ENCODE data around the gene CAB39.
A peak's percentile ranks its signal among the peaks of the same experiment; 100 is the strongest.

CAB39 gene

DNA sequence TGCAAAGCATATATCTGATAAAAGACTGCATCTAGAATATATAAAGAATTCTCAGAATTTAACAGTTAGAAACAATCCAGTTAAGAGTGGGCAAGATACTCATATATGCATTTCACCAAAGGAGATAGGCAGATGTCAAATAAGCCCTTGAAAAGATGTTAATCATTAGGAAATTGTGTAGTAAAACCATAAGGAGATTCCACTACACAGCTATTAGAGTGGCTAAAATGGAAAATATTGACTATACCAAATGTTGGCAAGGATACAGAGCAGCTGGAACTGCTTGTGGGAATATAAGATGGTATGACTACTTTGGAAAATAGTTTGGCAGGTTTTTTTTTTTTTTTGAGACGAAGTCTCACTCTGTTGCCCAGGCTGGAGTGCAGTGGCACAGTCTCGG lies 59.5 kb downstream of the CAB39 start:
- no peak for TF ChIP-seq TSHZ2 (CRISPR knock-in tag; IDR thresholded peaks at IDR 0.05)
- TF ChIP-seq, protein P1, sequence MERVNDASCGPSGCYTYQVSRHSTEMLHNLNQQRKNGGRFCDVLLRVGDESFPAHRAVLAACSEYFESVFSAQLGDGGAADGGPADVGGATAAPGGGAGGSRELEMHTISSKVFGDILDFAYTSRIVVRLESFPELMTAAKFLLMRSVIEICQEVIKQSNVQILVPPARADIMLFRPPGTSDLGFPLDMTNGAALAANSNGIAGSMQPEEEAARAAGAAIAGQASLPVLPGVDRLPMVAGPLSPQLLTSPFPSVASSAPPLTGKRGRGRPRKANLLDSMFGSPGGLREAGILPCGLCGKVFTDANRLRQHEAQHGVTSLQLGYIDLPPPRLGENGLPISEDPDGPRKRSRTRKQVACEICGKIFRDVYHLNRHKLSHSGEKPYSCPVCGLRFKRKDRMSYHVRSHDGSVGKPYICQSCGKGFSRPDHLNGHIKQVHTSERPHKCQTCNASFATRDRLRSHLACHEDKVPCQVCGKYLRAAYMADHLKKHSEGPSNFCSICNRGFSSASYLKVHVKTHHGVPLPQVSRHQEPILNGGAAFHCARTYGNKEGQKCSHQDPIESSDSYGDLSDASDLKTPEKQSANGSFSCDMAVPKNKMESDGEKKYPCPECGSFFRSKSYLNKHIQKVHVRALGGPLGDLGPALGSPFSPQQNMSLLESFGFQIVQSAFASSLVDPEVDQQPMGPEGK (CRISPR knock-in tag; IDR thresholded peaks at IDR 0.05; ENCODE audit: borderline replicate concordance): no peak
- no peak for TF ChIP-seq RARB (CRISPR knock-in tag; IDR thresholded peaks at IDR 0.05)
- TF ChIP-seq POU6F1 (CRISPR knock-in tag; IDR thresholded peaks at IDR 0.05; ENCODE audit: borderline replicate concordance, low read depth): no peak
- ATAC-seq: no peak

- TF ChIP-seq, protein P2, sequence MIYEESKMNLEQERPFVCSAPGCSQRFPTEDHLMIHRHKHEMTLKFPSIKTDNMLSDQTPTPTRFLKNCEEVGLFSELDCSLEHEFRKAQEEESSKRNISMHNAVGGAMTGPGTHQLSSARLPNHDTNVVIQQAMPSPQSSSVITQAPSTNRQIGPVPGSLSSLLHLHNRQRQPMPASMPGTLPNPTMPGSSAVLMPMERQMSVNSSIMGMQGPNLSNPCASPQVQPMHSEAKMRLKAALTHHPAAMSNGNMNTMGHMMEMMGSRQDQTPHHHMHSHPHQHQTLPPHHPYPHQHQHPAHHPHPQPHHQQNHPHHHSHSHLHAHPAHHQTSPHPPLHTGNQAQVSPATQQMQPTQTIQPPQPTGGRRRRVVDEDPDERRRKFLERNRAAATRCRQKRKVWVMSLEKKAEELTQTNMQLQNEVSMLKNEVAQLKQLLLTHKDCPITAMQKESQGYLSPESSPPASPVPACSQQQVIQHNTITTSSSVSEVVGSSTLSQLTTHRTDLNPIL (CRISPR knock-in tag; IDR thresholded peaks at IDR 0.05; ENCODE audit: low read depth): no peak
- TF ChIP-seq SNAI2 (CRISPR knock-in tag; IDR thresholded peaks at IDR 0.05): no peak
- ATAC-seq: no peak
Measured at GRCh38 chr2:230773039-230773773, 60.6 kb downstream of the CAB39 start.

DNA sequence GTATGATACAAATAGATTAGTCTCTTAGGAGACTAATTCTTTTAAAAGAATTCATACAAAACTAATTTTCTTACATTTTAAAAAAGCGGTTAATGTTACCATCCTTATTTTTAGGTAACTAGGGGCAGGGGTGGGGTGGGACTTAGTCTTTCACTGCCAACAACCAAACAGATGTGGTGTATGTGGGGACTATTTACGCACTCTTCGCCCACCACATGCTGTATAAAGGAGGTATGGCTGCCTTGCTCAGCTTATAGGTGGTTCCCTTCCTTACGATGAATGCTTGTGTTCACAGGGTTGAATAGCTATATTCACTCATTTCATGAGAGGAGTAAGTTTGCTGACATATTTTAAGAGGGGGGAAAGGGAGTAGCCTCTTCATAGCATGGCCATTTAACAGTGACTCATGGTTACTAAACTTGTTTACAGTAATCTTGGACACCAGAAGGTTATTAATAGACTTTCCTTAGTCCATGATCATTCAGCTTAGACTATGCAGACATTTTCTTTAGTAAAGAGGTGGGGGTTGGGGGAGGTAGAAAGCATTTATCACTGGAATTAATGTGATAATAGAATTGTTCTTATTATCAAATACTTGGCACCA lies 61.8 kb downstream of the CAB39 start:
- TF ChIP-seq CSDC2 (CRISPR knock-in tag; IDR thresholded peaks at IDR 0.05) (no peak), TCF4 (CRISPR knock-in tag; IDR thresholded peaks at IDR 0.05; ENCODE audit: borderline replicate concordance) (no peak), GLIS3 (CRISPR knock-in tag; IDR thresholded peaks at IDR 0.05) (no peak), ZFP30 (CRISPR knock-in tag; IDR thresholded peaks at IDR 0.05) (no peak), ZFP3 (CRISPR knock-in tag; IDR thresholded peaks at IDR 0.05) (no peak), TOX (CRISPR knock-in tag; IDR thresholded peaks at IDR 0.05; ENCODE audit: borderline replicate concordance) (no peak)
- peak; percentile 89 for ATAC-seq

DNA sequence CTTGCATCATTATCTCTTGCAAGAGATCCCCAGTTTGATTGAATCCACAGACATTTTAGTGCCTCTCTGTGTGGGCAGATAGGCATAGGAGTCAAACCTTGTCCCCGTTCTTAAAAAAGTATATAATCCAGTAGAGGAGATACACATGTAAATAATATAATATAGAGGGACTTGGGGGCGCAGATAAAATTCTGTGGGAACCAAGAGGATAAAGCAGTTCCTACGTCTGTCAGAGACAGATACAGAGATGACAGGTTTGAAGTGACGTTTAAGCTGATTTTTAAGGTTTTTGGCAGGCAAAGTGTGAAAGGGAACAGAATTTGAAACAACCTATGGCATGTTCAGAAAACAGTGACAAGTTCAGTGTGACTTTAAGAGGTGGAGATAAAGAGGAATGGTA lies 63.1 kb downstream of the CAB39 start:
- TF ChIP-seq SNAI2 (CRISPR knock-in tag; IDR thresholded peaks at IDR 0.05) (no peak), BACH2 (CRISPR knock-in tag; IDR thresholded peaks at IDR 0.05; ENCODE audit: borderline replicate concordance) (no peak), ZFP3 (CRISPR knock-in tag; IDR thresholded peaks at IDR 0.05) (no peak), CSDC2 (CRISPR knock-in tag; IDR thresholded peaks at IDR 0.05) (no peak), ZNF70 (CRISPR knock-in tag; IDR thresholded peaks at IDR 0.05) (no peak), TCF4 (CRISPR knock-in tag; IDR thresholded peaks at IDR 0.05; ENCODE audit: borderline replicate concordance) (no peak), ZC3H10 (CRISPR knock-in tag; IDR thresholded peaks at IDR 0.05) (no peak), ZNF8 (CRISPR knock-in tag; IDR thresholded peaks at IDR 0.05) (no peak), POU6F1 (CRISPR knock-in tag; IDR thresholded peaks at IDR 0.05; ENCODE audit: borderline replicate concordance, low read depth) (no peak), RARB (CRISPR knock-in tag; IDR thresholded peaks at IDR 0.05) (no peak), ARNTL (CRISPR knock-in tag; IDR thresholded peaks at IDR 0.05; ENCODE audit: borderline replicate concordance, low read depth) (no peak), ESRRG (CRISPR knock-in tag; IDR thresholded peaks at IDR 0.05) (no peak), PPARA (CRISPR knock-in tag; IDR thresholded peaks at IDR 0.05; ENCODE audit: borderline replicate concordance) (no peak), GLIS3 (CRISPR knock-in tag; IDR thresholded peaks at IDR 0.05) (no peak)
- TF ChIP-seq, protein P2 (CRISPR knock-in tag; IDR thresholded peaks at IDR 0.05; ENCODE audit: low read depth): no peak
- TF ChIP-seq, protein P3, sequence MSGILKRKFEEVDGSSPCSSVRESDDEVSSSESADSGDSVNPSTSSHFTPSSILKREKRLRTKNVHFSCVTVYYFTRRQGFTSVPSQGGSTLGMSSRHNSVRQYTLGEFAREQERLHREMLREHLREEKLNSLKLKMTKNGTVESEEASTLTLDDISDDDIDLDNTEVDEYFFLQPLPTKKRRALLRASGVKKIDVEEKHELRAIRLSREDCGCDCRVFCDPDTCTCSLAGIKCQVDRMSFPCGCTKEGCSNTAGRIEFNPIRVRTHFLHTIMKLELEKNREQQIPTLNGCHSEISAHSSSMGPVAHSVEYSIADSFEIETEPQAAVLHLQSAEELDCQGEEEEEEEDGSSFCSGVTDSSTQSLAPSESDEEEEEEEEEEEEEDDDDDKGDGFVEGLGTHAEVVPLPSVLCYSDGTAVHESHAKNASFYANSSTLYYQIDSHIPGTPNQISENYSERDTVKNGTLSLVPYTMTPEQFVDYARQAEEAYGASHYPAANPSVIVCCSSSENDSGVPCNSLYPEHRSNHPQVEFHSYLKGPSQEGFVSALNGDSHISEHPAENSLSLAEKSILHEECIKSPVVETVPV (CRISPR knock-in tag; IDR thresholded peaks at IDR 0.05): no peak
- TF ChIP-seq, protein P1 (CRISPR knock-in tag; IDR thresholded peaks at IDR 0.05; ENCODE audit: borderline replicate concordance): no peak
- no peak for ATAC-seq

All from SK-N-SH treated with all-trans-retinoic acid at 6 μM for 48 hours (cell line).